C1 segment of cervical spinal cord (tissue), 14 donors: ENCODE results near the gene ZNF37A.
"Not testable (repeated sequence)": the region's sequence is repeated elsewhere in the genome, so short reads cannot be mapped to it uniquely, and the experiment has no call there.

Experiments used
- DNase-seq, 14 donors: peaks; one replicate each; lab custom pipeline; 2025; lab: John Stamatoyannopoulos, UW

The ZNF37A gene

DNA sequence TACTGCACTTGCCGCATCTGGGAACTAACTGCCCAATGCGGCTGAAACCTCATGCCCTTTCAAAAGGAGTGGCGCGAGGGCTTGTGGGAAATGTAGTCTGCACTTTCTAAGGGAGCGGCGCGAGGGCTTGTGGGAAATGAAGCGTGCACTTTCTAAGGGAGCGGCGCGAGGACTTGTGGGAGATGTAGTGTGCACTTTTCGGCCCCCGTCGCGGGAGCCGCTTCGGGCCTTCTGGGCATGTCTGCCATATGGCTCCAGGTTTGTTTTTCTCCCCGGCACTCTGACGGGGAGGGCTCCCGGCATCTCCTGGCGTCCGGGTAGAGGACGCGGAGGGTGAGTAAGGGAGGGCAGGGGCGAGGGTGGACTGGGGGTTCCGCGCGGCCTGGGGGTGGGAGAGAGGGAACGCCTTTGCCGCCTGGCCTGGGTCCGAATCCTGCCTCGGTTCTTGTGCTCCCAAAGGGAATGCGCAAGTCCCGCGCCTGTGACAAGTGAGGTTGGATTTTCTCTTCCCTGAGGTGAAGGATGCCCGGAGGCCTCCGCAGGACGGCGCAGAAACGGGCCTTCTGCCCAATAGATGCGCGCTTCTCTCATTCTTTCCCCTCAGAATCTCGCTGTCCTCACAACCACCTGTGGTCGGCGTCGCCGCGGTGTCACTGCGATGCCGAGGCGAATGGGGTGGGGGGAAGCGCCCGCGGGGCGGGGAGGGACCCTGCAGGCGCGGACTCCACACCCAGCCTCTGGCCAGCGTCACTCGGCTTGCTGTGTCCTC lies at the start of gene ZNF37A:
Gene ZNF37A, plus strand, starts transcription at position 180 of the 769 bp plus-strand sequence. CDS start 2,281 bp downstream, outside the sequence.
- peak; percentile 69 to 98 (median 92) for DNase-seq

DNA sequence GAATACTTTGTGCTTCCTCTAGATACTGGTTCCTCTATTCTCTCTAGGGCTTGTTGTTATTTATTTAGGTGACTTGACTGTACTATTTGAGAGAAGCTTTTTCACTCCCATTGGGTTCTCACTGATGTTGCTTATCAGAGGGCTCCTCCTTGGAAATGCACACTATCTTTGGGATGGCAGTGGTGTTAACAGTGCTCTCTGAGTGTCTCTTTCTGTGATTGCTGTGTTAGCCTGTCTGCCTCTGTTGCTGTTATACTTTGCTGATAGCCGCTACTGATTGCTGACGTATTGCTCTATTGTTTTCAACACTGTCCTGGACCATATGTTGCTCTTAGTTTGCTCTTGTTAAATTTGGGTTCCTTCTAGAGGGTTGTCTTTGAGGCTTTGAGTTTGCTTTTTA lies 49.0 kb upstream of the ZNF37A start:
- DNase-seq = no peak

GRCh38 chr10:38047666-38048065 lies 46.5 kb upstream of the ZNF37A start:
- no peak for DNase-seq

DNA sequence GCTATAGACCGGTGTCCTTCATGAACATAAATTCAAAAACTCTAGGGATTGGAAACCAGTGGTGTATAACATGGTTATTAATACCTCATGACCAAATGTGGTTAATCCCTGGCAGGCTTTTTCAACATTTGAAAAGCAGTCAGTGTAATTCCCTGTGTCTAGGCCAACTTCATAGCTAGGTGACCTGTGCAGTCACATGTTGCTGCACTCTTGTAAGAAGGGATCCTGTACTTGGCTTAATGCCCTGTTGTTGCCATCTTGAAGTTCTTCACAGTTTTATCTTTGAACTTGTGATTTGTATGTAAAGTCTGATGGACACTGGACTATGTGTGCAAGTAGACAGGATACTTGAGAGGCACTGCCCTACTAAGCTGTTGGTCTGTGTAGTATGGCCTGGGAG lies 43.9 kb upstream of the ZNF37A start:
- no peak for DNase-seq

GRCh38 chr10:38054361-38054797 lies 39.8 kb upstream of the ZNF37A start:
- no peak for DNase-seq

DNA sequence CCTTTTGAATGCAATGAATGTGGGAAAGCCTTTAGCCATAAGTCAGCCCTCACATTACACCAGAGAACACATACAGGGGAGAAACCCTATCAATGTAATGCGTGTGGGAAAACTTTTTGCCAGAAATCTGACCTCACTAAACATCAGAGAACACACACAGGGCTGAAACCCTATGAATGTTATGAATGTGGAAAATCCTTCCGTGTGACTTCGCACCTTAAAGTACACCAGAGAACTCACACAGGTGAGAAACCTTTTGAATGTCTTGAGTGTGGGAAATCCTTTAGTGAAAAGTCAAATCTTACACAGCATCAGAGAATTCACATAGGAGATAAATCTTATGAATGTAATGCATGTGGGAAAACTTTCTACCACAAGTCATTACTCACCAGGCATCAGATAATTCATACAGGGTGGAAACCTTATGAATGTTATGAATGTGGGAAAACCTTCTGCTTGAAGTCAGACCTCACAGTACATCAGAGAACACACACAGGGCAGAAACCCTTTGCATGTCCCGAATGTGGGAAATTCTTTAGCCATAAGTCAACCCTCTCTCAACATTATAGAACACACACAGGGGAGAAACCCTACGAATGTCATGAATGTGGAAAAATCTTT lies 38.8 kb upstream of the ZNF37A start:
- not testable (repeated sequence) for DNase-seq

DNA sequence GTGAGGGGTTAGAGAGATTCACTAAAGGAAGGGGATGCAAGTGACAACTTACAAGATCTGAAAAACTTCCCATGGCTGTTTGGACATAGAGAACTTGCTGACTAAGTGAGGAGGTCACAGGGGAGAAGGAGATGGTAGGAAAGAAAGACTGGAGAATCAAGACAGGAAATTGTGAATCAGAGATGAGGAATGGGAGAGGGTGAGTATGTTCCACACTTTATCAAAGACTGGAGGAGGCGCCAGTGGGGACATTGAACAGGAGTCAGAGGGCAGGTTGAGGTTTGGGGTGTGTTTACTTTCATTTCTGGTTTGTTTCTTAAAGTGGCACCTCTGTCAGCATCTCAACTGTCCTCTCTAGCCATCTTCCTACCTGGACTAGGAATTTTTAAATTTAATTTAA lies 24.5 kb upstream of the ZNF37A start:
- DNase-seq = not testable (repeated sequence)

DNA sequence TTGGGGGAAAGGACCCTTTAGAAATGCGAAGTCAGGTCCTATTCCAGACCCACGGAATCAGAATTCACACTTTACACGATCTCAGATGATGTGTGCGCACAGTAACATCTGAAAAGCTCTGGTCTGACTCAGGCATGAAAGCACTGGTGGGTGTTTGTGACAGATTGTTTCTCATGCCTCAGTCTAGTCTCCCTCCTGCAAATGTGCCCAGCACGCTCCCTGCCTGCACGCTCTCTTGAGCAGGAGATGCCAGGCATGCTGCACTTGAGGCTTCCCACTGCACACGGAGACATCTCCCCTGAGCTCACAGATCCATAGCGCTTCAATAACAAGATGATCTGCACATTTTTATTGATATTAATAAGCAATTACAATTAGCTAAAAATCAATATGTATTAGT lies 23.6 kb upstream of the ZNF37A start:
- no peak for DNase-seq

DNA sequence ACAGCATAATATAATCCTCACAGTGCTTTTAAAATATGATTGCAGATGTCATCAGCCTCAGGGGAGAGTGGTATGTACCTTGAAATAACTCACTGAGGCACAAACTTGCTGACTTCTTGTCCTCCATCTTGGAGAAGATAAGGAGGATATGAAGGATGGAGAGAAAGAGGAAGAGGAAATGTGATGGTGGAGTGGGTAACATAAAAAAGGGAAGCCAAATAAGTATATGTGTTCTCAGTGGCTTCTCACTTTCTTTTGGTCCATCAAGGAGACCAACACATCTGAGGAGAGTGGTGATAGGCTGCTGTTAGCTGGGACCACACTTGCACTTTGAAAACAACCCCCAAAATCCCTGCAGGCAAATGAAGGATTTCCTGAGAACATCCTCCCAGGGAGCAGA lies 21.6 kb upstream of the ZNF37A start:
- DNase-seq = no peak

- no peak for DNase-seq
Measured at GRCh38 chr10:38076687-38077086, 17.4 kb upstream of the ZNF37A start.

DNA sequence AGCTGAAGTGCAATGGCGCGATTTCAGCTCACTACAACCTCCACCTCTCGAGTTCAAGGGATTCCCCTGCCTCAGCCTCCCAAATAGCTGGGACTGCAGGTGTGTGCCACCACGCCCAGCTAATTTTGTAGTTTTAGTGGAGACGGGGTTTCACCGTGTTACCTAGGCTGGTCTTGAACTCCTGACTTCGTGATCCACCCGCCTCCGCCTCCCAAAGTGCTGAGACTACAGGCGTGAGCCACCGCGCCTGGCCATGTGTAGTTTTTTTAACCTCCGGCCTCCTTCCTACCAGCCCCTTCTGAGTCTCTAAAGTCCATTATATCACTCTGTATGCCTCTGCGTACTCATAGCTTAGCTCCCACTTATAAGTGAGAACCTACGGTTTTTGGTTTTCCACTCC lies 819 bp upstream of the ZNF37A start:
- DNase-seq = not testable (repeated sequence)

GRCh38 chr10:38093816-38094157 lies 350 bp upstream of the ZNF37A start:
- no peak for DNase-seq

DNA sequence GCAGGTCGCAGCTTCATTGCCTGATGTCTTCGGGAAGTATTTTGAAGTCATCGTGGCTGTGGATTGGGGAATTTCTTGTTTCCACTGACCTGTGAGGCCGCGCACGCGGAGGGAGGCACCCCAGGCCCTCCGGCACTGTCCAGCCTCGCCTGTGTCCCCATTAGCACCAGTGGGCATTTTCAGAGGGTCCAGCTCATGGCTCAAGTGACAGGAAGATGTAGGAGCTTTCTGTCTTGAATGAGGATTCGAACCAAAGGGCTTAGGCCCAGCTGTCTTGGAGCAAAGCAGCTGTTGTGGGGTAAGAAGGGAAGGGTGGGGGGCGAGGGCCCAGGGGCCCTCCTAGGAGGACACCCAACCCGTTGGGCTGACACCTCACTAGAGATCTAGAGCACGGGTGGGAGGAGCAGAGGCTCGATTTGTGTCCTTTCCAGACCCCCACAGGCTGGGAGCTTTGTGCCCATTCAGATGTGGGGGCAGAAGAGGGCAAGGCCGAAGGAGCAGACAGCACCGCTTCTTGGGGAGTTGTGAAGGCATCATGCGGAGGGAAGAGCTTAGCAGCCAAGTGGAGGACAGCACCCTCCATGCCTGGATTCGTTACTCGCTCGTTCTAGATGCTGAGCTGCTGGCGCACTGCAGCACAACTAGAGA lies 914 bp downstream of the ZNF37A start:
- peak in 4 of 14 donors; percentile 13 to 30 (median 26) for DNase-seq

GRCh38 chr10:38102880-38103279 lies 8.7 kb downstream of the ZNF37A start:
- DNase-seq = no peak

- no peak for DNase-seq
Measured at GRCh38 chr10:38103756-38104155, 9.6 kb downstream of the ZNF37A start.

DNA sequence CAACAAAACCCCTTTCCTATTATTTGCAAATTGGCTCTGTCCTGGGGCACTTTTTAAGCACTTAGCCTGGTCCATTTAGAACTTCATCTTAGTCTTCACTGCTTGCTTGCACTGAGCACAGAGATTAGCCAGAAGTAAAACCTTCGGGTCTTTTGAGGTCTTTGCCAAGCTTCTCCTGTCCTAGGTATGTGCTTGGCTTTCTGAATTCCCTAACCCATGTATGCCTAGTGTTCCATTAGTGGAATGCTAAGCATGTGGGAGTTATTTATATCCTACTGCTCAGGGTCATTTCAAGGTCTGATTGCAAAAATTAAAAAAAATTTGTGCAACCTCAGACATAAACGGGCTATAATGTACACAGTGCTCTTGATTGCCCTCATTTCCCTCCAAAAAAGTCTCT lies 18.0 kb downstream of the ZNF37A start:
- DNase-seq = no peak

GRCh38 chr10:38118072-38118807 lies 24.1 kb downstream of the ZNF37A start:
- no peak for DNase-seq

- no peak for DNase-seq
Measured at GRCh38 chr10:38119038-38119437, 24.9 kb downstream of the ZNF37A start.

DNA sequence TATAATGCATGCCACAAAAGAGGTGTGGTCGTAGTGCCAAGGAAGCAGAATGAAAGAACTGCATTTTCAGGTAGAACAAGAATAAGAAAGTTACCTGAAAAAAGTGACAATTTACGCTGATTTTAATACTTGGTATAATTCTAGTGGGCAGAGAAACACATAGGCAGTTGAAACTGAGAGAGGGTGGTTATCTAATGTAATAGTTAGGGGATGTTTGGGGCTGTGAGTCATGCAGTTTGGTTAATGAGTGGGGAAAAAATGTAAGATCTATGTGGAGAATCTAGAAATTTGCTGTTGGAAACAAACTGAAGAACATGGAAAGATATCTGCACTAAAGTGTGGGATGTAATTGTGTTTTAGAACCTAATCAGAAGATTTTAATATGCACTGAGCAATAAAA lies 33.7 kb downstream of the ZNF37A start:
- DNase-seq = no peak

DNA sequence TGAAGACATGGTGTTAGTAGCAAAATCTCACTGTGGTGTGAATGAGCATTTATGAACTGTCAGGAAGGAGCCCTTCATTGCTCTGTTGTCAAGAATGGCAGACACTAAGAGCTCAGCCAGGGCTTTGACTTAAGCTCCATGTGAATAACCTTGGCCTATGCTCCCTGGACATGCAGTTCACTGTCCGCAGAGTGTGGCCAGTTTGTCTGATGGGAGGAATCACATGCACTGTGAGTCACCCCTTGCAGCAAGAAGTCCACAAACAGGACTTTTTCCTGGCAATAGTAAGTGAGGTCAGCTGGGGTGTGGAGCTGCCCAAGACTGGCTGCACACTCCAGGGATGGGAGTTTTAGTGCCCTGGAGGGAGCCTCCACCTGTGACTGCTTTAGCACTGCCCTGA lies 49.5 kb downstream of the ZNF37A start:
- no peak for DNase-seq

DNA sequence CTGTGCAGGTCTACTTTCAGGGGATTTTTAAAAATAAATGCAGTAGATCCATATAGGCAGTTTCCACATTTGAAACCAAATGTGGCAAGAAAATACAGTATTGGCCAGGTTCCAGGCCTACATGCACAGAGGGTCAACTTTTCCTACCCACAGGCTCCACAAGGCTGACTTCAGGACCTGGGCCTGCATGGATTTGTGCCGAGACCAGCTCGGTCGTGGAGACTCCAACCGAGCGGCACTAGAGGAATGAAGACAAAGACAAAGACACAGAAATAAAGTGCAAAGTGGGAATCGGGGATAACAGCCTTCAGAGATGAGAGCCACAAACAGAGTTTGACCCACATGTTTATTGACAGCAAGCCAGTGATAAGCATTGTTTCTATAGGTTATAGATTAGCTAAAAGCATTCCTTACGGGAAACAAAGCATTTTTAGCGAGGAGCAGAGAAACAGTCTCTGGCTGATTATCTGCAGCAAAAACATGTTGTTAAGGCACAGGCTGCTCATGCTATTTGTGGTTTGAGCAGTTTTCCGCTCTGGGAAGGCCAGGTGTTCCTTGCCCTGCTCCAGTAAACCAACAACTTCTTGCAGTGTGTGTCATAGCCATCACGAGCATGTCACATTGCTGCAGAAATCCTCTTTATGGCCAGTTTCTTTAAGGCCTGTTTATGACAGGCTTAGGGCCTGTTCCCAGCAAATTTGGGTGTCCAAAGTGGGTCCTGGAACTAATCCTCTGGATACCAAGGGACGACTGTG lies 52.6 kb downstream of the ZNF37A start:
- DNase-seq = no peak
